NCI-H2196 (cell line): ENCODE results near the gene CEP57.

Source experiments
- DNase-seq: peaks from one replicate; lab custom pipeline; 2025; ENCODE audit not compliant: unreplicated experiment; lab: John Stamatoyannopoulos, UW

Gene CEP57

GRCh38 chr11:95790123-95790932 is at the start of gene CEP57:
TSS of gene CEP57 (plus strand) at chr11:95790498. CDS start at chr11:95790699, 201 bp downstream.
- DNase-seq, result peak; percentile 97

GRCh38 chr11:95750101-95750500 is 40.2 kb upstream of the CEP57 start:
- no peak for DNase-seq

- DNase-seq, result no peak
Measured at GRCh38 chr11:95751515-95751914, 38.8 kb upstream of the CEP57 start.

GRCh38 chr11:95760941-95761340 is 29.4 kb upstream of the CEP57 start:
- DNase-seq, result no peak

GRCh38 chr11:95762534-95762933 is 27.8 kb upstream of the CEP57 start:
- DNase-seq, result no peak

- DNase-seq, result peak; percentile 43
Measured at GRCh38 chr11:95764267-95764898, 25.9 kb upstream of the CEP57 start.

- DNase-seq, result no peak
Measured at GRCh38 chr11:95766701-95767100, 23.6 kb upstream of the CEP57 start.

GRCh38 chr11:95767498-95767897 is 22.8 kb upstream of the CEP57 start:
- DNase-seq, result no peak

- no peak for DNase-seq
Measured at GRCh38 chr11:95768521-95768920, 21.8 kb upstream of the CEP57 start.

- no peak for DNase-seq
Measured at GRCh38 chr11:95776859-95777258, 13.4 kb upstream of the CEP57 start.

GRCh38 chr11:95778699-95779098 is 11.6 kb upstream of the CEP57 start:
- no peak for DNase-seq

- no peak for DNase-seq
Measured at GRCh38 chr11:95780544-95780943, 9.8 kb upstream of the CEP57 start.

- peak; percentile 18 for DNase-seq
Measured at GRCh38 chr11:95788921-95789505, 1.3 kb upstream of the CEP57 start.

GRCh38 chr11:95789506-95790122 is 684 bp upstream of the CEP57 start, which contains the start of gene FAM76B:
TSS of gene FAM76B (minus strand) at chr11:95789782. CDS start at chr11:95789478, 304 bp downstream.
- DNase-seq, result peak; percentile 97

GRCh38 chr11:95790933-95791708 is 823 bp downstream of the CEP57 start:
- peak; percentile 52 for DNase-seq

GRCh38 chr11:95791709-95792033 is 1.4 kb downstream of the CEP57 start:
- DNase-seq, result no peak

GRCh38 chr11:95792200-95792599 is 1.9 kb downstream of the CEP57 start:
- no peak for DNase-seq

GRCh38 chr11:95792700-95793099 is 2.4 kb downstream of the CEP57 start:
- DNase-seq, result no peak

GRCh38 chr11:95793116-95793515 is 2.8 kb downstream of the CEP57 start:
- no peak for DNase-seq

GRCh38 chr11:95794086-95794485 is 3.8 kb downstream of the CEP57 start:
- no peak for DNase-seq
